Mononuclear cell (primary cell): ENCODE measurements around the gene GULP1. TPM values are rescaled to one million over a fixed set of nuclear protein-coding genes. Genes with fewer than 3 reads are reported as not detected.

Experiments
- H3K27me3 ChIP-seq: 2 replicates; pipeline ENCODE4 v1.6.0; 2011; ENCODE audit warnings: low read length, control low read depth; ENCODE audit not compliant: insufficient read depth
- H3K4me1 ChIP-seq: 2 replicates; pipeline ENCODE4 v1.5.1; 2011; ENCODE audit warnings: mild to moderate bottlenecking, low read length, control low read depth; ENCODE audit not compliant: insufficient read depth
- H3K4me3 ChIP-seq: 2 replicates; pipeline ENCODE4 v1.5.1; 2011; ENCODE audit warnings: mild to moderate bottlenecking, low read length, moderate library complexity
- H3K9me3 ChIP-seq: 2 replicates; pipeline ENCODE4 v1.5.1; 2011; ENCODE audit warnings: low read depth, mild to moderate bottlenecking, control low read depth, low read length
- total RNA-seq: library from RNA; depleted of rRNA; stranded (reverse); fragments of >200 nt; gene quantifications from one replicate; pipeline ENCODE4 v1.2.3, GENCODE V29; 2012

GULP1 gene
- total RNA-seq, 1 donor: under 0.01 TPM

- no peaks in the 10 kb centered on the region for H3K9me3 ChIP-seq
- no peaks in the 10 kb centered on the region for H3K4me1 ChIP-seq
- no peaks in the 10 kb centered on the region for H3K27me3 ChIP-seq
- H3K4me3 ChIP-seq: no peak overlapping the region
Observed at GRCh38 chr2:188364033-188364630, 72.5 kb downstream of the GULP1 start.

- no peak overlapping the region for H3K4me3 ChIP-seq
- no peaks in the 10 kb centered on the region for H3K9me3 ChIP-seq
- H3K27me3 ChIP-seq: no peaks in the 10 kb centered on the region
Observed at GRCh38 chr2:188365058-188365641, 73.5 kb downstream of the GULP1 start.

GRCh38 chr2:188367164-188367563 is 75.5 kb downstream of the GULP1 start:
- H3K27me3 ChIP-seq: no peaks in the 10 kb centered on the region
- no peaks in the 10 kb centered on the region for H3K9me3 ChIP-seq
- H3K4me3 ChIP-seq: no peak overlapping the region
- H3K4me1 ChIP-seq: no peaks in the 10 kb centered on the region

More at GRCh38 chr2:188365058-188365641, 73.5 kb downstream of the GULP1 start:
- no peaks in the 10 kb centered on the region for H3K4me1 ChIP-seq

GRCh38 chr2:188369365-188369764 is 77.7 kb downstream of the GULP1 start:
- no peaks in the 10 kb centered on the region for H3K9me3 ChIP-seq

GRCh38 chr2:188378371-188378950 is 86.8 kb downstream of the GULP1 start:
- no peaks in the 10 kb centered on the region for H3K4me1 ChIP-seq
- no peak overlapping the region for H3K4me3 ChIP-seq
- H3K27me3 ChIP-seq: no peaks in the 10 kb centered on the region
- H3K9me3 ChIP-seq: no peaks in the 10 kb centered on the region

More at GRCh38 chr2:188369365-188369764, 77.7 kb downstream of the GULP1 start:
- H3K27me3 ChIP-seq: no peaks in the 10 kb centered on the region
- H3K4me3 ChIP-seq: no peak overlapping the region
- H3K4me1 ChIP-seq: no peaks in the 10 kb centered on the region

GRCh38 chr2:188379748-188380147 is 88.1 kb downstream of the GULP1 start:
- Histone ChIP-seq H3K4me1 (no peaks in the 10 kb centered on the region), H3K4me3 (no peak overlapping the region), H3K9me3 (no peaks in the 10 kb centered on the region), H3K27me3 (no peaks in the 10 kb centered on the region)

- no peak overlapping the region for H3K4me3 ChIP-seq
- H3K4me1 ChIP-seq: no peaks in the 10 kb centered on the region
- H3K27me3 ChIP-seq: no peaks in the 10 kb centered on the region
- H3K9me3 ChIP-seq: no peaks in the 10 kb centered on the region
Observed at GRCh38 chr2:188380280-188380679, 88.6 kb downstream of the GULP1 start.

GRCh38 chr2:188381614-188382013 is 89.9 kb downstream of the GULP1 start:
- Histone ChIP-seq H3K4me3 (no peak overlapping the region), H3K4me1 (no peaks in the 10 kb centered on the region), H3K9me3 (no peaks in the 10 kb centered on the region), H3K27me3 (no peaks in the 10 kb centered on the region)

GRCh38 chr2:188382107-188382506 is 90.4 kb downstream of the GULP1 start:
- no peaks in the 10 kb centered on the region for H3K9me3 ChIP-seq
- no peaks in the 10 kb centered on the region for H3K4me1 ChIP-seq
- H3K27me3 ChIP-seq: no peaks in the 10 kb centered on the region
- no peak overlapping the region for H3K4me3 ChIP-seq

- Histone ChIP-seq H3K4me3 (no peak overlapping the region), H3K9me3 (no peaks in the 10 kb centered on the region), H3K27me3 (no peaks in the 10 kb centered on the region), H3K4me1 (no peaks in the 10 kb centered on the region)
Observed at GRCh38 chr2:188383158-188383557, 91.5 kb downstream of the GULP1 start.

- Histone ChIP-seq H3K4me3 (no peak overlapping the region), H3K4me1 (no peaks in the 10 kb centered on the region), H3K27me3 (no peaks in the 10 kb centered on the region), H3K9me3 (peaks cover under 1% of the 10 kb centered on the region)
Observed at GRCh38 chr2:188385857-188386256, 94.2 kb downstream of the GULP1 start.

- no peaks in the 10 kb centered on the region for H3K4me1 ChIP-seq
Observed at GRCh38 chr2:188388831-188389230, 97.2 kb downstream of the GULP1 start.

GRCh38 chr2:188391354-188391753 is 99.7 kb downstream of the GULP1 start:
- H3K27me3 ChIP-seq: no peaks in the 10 kb centered on the region
- no peak overlapping the region for H3K4me3 ChIP-seq
- peaks cover 11% of the 10 kb centered on the region for H3K9me3 ChIP-seq
- H3K4me1 ChIP-seq: no peaks in the 10 kb centered on the region

More at GRCh38 chr2:188388831-188389230, 97.2 kb downstream of the GULP1 start:
- H3K4me3 ChIP-seq: no peak overlapping the region
- peaks cover 11% of the 10 kb centered on the region for H3K9me3 ChIP-seq
- no peaks in the 10 kb centered on the region for H3K27me3 ChIP-seq

- Histone ChIP-seq H3K4me3 (no peak overlapping the region), H3K9me3 (peaks cover 11% of the 10 kb centered on the region), H3K4me1 (no peaks in the 10 kb centered on the region), H3K27me3 (no peaks in the 10 kb centered on the region)
Observed at GRCh38 chr2:188394931-188395472, 103.3 kb downstream of the GULP1 start.

GRCh38 chr2:188395903-188396689 is 104.4 kb downstream of the GULP1 start:
- H3K9me3 ChIP-seq: peaks cover 8% of the 10 kb centered on the region
- H3K4me3 ChIP-seq: no peak overlapping the region
- no peaks in the 10 kb centered on the region for H3K27me3 ChIP-seq
- H3K4me1 ChIP-seq: no peaks in the 10 kb centered on the region
